Kidney tubule cell (primary cell): ENCODE measurements around the gene INPP5B.
A peak's percentile ranks its signal among the peaks of the same experiment; 100 is the strongest.
"Not testable (repeated sequence)": the region's sequence is repeated elsewhere in the genome, so short reads cannot be mapped to it uniquely, and the experiment has no call there.

ENCODE experiments used
- DNase-seq: peaks from one replicate; pipeline ENCODE4 v3.0.0-alpha.2; 2018; ENCODE audit warnings: low spot score

Gene INPP5B

GRCh38 chr1:37946703-37947360 lies at the start of gene INPP5B:
Gene INPP5B (minus strand): TSS chr1:37947053. CDS start chr1:37946308, 745 bp downstream.
- DNase-seq, result peak; percentile 80

GRCh38 chr1:37995751-37996345 lies 49.0 kb upstream of the INPP5B start:
- peak; percentile 31 for DNase-seq

GRCh38 chr1:37994886-37995566 lies 48.2 kb upstream of the INPP5B start:
- DNase-seq, result no peak

GRCh38 chr1:37989361-37989930 lies 42.6 kb upstream of the INPP5B start:
- peak; percentile 50 for DNase-seq

GRCh38 chr1:37987679-37988078 lies 40.8 kb upstream of the INPP5B start:
- DNase-seq, result no peak

GRCh38 chr1:37983546-37983945 lies 36.7 kb upstream of the INPP5B start:
- DNase-seq, result no peak

- no peak for DNase-seq
Observed at GRCh38 chr1:37978541-37978940, 31.7 kb upstream of the INPP5B start.

GRCh38 chr1:37975083-37975482 lies 28.2 kb upstream of the INPP5B start:
- DNase-seq, result peak; percentile 67

- no peak for DNase-seq
Observed at GRCh38 chr1:37974567-37974966, 27.7 kb upstream of the INPP5B start.

- DNase-seq, result not testable (repeated sequence)
Observed at GRCh38 chr1:37973684-37974083, 26.8 kb upstream of the INPP5B start.

GRCh38 chr1:37965301-37965700 lies 18.4 kb upstream of the INPP5B start:
- no peak for DNase-seq

GRCh38 chr1:37964106-37964505 lies 17.3 kb upstream of the INPP5B start:
- not testable (repeated sequence) for DNase-seq

GRCh38 chr1:37958690-37959089 lies 11.8 kb upstream of the INPP5B start:
- peak; percentile 93 for DNase-seq

GRCh38 chr1:37955685-37956084 lies 8.8 kb upstream of the INPP5B start:
- no peak for DNase-seq

- DNase-seq, result no peak
Observed at GRCh38 chr1:37954316-37954971, 7.6 kb upstream of the INPP5B start.

GRCh38 chr1:37952738-37953137 lies 5.9 kb upstream of the INPP5B start:
- no peak for DNase-seq

GRCh38 chr1:37951783-37952624 lies 5.2 kb upstream of the INPP5B start:
- DNase-seq, result no peak

- DNase-seq, result no peak
Observed at GRCh38 chr1:37951041-37951782, 4.4 kb upstream of the INPP5B start.

- no peak for DNase-seq
Observed at GRCh38 chr1:37949524-37950152, 2.8 kb upstream of the INPP5B start.

GRCh38 chr1:37948841-37949240 lies 2.0 kb upstream of the INPP5B start:
- DNase-seq, result no peak
